Measurements from ENCODE around the gene ARHGAP31. TPM values are rescaled to one million over a fixed set of nuclear protein-coding genes. Genes with fewer than 3 reads are reported as not detected.
A peak's percentile ranks its signal among the peaks of the same experiment; 100 is the strongest.
"Not testable (repeated sequence)": the region's sequence is repeated elsewhere in the genome, so short reads cannot be mapped to it uniquely, and the experiment has no call there.

ARHGAP31 gene
- total RNA-seq, 1 donor from 2014 or later = 6.3 TPM

DNA sequence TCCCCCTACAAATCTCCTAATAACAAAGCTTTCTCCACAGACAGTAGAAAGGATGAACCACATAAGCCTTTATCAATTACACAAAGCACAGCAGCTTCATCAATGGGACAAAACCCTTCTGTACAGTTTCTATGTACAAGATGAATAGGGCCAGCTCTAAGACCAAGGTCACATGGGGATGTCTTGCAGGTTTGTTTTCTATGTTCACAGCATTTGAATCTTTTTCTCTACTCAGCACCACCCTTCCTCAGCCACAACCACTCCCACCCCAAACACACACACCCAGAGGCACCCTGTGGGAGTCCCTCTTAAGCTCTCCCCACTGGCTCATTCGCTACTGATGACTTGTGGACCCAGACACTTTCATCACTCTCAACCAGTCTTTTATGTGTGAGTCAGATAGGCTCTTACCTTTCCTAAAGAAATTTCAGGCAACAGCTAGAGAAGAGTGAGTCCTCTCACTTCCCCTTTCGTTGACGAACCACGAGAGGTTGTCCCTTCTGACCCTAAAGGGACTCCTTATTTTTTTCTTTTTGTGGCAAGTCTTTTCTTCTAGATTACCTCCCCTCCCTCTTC, 57.9 kb downstream of the ARHGAP31 start:
- no peaks in the 10 kb centered on the region for H3K27me3 Mint-ChIP-seq (ENCODE audit: low read depth)
- peak overlapping the region; percentile 28 for H3K27ac Mint-ChIP-seq (ENCODE audit: unreplicated experiment)
- no peak for DNase-seq (ENCODE audit: low read depth, low spot score)
- peak overlapping the region; percentile 57 for H3K4me3 Mint-ChIP-seq
- peaks cover 47% of the 10 kb centered on the region for H3K4me1 Mint-ChIP-seq
- H3K9me3 Mint-ChIP-seq = no peaks in the 10 kb centered on the region
- no peaks in the 10 kb centered on the region for H3K36me3 Mint-ChIP-seq (ENCODE audit: low read depth)
- TF ChIP-seq, protein P1, sequence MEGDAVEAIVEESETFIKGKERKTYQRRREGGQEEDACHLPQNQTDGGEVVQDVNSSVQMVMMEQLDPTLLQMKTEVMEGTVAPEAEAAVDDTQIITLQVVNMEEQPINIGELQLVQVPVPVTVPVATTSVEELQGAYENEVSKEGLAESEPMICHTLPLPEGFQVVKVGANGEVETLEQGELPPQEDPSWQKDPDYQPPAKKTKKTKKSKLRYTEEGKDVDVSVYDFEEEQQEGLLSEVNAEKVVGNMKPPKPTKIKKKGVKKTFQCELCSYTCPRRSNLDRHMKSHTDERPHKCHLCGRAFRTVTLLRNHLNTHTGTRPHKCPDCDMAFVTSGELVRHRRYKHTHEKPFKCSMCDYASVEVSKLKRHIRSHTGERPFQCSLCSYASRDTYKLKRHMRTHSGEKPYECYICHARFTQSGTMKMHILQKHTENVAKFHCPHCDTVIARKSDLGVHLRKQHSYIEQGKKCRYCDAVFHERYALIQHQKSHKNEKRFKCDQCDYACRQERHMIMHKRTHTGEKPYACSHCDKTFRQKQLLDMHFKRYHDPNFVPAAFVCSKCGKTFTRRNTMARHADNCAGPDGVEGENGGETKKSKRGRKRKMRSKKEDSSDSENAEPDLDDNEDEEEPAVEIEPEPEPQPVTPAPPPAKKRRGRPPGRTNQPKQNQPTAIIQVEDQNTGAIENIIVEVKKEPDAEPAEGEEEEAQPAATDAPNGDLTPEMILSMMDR (conservative IDR thresholded peaks at IDR 0.05) = no peak

DNA sequence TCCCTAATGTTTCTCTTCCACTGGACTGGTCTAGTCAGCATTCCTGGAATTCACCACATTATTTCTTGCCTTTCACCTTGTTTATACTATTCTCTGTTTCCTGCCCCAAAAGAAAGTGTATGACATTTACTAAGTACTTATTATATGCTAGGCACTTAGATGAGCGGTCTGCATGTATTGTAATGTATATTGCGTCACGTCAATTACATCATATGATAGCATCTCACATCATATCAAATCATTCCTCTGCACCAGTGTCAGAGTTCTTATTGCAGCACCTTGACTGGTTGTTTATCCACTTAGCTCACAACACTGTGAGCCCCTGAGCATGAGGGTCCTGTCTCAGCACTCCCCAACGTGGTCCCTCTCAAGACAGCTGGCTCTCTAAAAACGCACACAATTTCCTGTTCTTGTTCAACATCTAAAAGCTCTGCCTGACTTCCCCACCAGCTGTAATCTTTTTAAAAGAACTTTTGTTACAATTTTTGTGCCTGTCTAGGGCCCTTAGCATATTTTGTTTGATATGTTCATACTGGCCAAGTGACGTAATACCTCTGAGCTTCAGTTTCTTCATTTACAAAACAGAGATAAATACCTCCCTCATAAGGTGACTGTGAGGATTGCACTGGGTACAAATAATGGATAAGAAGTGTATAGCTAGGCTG, 58.8 kb downstream of the ARHGAP31 start:
- DNase-seq (ENCODE audit: low read depth, low spot score) = no peak
- Mint-ChIP-seq H3K4me3 (no peak overlapping the region), H3K36me3 (ENCODE audit: low read depth) (no peaks in the 10 kb centered on the region), H3K4me1 (peaks cover 49% of the 10 kb centered on the region), H3K27ac (ENCODE audit: unreplicated experiment) (no peak overlapping the region), H3K27me3 (ENCODE audit: low read depth) (no peaks in the 10 kb centered on the region), H3K9me3 (no peaks in the 10 kb centered on the region)
- TF ChIP-seq, protein P1 (conservative IDR thresholded peaks at IDR 0.05) = no peak

DNA sequence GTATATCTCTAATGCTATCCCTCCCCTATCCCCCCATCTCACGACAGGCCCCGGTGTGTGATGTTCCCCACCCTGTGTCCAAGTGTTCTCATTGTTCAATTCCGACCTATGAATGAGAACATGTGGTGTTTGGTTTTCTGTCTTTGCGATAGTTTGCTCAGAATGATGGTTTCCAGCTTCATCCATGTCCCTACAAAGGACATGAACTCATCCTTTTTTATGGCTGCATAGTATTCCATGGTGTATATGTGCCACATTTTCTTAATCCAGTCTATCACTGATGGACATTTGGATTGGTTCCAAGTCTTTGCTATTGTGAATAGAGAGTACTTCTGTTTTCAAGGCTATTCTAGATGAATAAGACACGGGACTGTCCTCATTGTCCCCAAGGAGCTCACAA, 61.4 kb downstream of the ARHGAP31 start:
- not testable (repeated sequence) for H3K36me3 Mint-ChIP-seq (ENCODE audit: low read depth); H3K4me3 Mint-ChIP-seq; H3K27me3 Mint-ChIP-seq (ENCODE audit: low read depth); H3K27ac Mint-ChIP-seq (ENCODE audit: unreplicated experiment); DNase-seq (ENCODE audit: low read depth, low spot score); H3K9me3 Mint-ChIP-seq
- H3K4me1 Mint-ChIP-seq = peaks cover 47% of the 10 kb centered on the region

DNA sequence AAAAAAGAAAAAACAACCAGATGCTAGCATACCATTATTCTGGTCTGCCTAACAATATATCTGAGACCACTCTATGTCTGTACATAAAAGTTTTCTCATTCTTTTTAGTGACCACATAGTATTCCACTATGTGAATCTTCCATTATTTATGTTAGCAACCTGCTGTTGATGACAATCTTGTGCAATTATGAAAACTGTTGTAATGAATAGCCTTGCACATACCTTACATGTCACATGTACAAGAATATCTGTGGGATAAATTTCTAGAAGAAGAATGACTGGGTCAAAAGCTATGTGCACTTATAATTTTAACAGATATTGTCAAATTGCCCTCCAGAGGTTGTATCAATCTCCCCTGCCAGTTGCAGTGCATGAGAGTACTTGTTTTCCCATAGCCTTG, 62.5 kb downstream of the ARHGAP31 start:
- Mint-ChIP-seq H3K9me3 (no peaks in the 10 kb centered on the region), H3K36me3 (ENCODE audit: low read depth) (no peaks in the 10 kb centered on the region), H3K27ac (ENCODE audit: unreplicated experiment) (no peak overlapping the region), H3K4me1 (peaks cover 37% of the 10 kb centered on the region), H3K27me3 (ENCODE audit: low read depth) (no peaks in the 10 kb centered on the region), H3K4me3 (no peak overlapping the region)
- DNase-seq (ENCODE audit: low read depth, low spot score) = no peak
- TF ChIP-seq, protein P1 (conservative IDR thresholded peaks at IDR 0.05) = no peak

DNA sequence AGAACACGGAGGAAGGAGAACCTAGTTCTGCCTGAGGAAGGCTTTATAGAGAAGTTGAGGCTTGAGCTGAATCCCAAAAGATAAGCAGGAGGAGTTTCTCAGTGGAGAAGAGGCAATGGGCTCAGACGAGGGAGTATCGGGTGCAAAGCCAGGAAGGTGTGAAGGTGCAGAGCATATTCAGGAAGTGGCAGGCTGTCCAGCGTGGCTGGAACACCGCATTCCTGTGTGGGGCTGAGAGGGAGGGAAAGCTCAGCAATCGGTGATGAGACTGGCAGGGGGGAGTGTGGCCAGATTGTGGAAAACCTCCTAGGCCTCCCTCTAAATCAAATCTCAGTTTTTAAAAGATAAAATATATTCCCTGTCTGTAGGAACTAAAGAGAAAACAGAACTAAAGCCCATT, 63.0 kb downstream of the ARHGAP31 start:
- no peak overlapping the region for H3K27ac Mint-ChIP-seq (ENCODE audit: unreplicated experiment)
- no peak overlapping the region for H3K4me3 Mint-ChIP-seq
- no peaks in the 10 kb centered on the region for H3K36me3 Mint-ChIP-seq (ENCODE audit: low read depth)
- no peaks in the 10 kb centered on the region for H3K9me3 Mint-ChIP-seq
- TF ChIP-seq, protein P1 (conservative IDR thresholded peaks at IDR 0.05) = no peak
- DNase-seq (ENCODE audit: low read depth, low spot score) = no peak
- peaks cover 32% of the 10 kb centered on the region for H3K4me1 Mint-ChIP-seq
- no peaks in the 10 kb centered on the region for H3K27me3 Mint-ChIP-seq (ENCODE audit: low read depth)
